ENCODE measurements around the gene STK24. TPM values are rescaled to one million over a fixed set of nuclear protein-coding genes. Genes with fewer than 3 reads are reported as not detected.
"Not testable (repeated sequence)": the region's sequence is repeated elsewhere in the genome, so short reads cannot be mapped to it uniquely, and the experiment has no call there.

Gene STK24
- total RNA-seq, 1 donor, result 82.2 TPM

- Histone ChIP-seq H2AFZ (ENCODE audit: low read length) (no peak overlapping the region), H3K4me2 (ENCODE audit: insufficient read depth, low read length) (peak overlapping the region; percentile 83), H3K9me3 (ENCODE audit: low read depth, low read length) (no peaks in the 10 kb centered on the region), H3K79me2 (ENCODE audit: insufficient read depth, low read length) (peaks cover 95% of the 10 kb centered on the region), H3K4me3 (ENCODE audit: insufficient read depth, low read length) (peak overlapping the region; percentile 62), H3K36me3 (ENCODE audit: insufficient read depth, low read length) (peaks cover 4% of the 10 kb centered on the region), H3K27ac (ENCODE audit: low read depth, low read length) (peak overlapping the region; percentile 75), H3K4me1 (ENCODE audit: insufficient read depth, low read length) (peaks cover 55% of the 10 kb centered on the region), H3K27me3 (ENCODE audit: insufficient read depth, low read length) (no peaks in the 10 kb centered on the region), H4K20me1 (ENCODE audit: insufficient read depth, low read length) (peaks cover 57% of the 10 kb centered on the region)
- DNase-seq (ENCODE audit: insufficient read length, low spot score, missing footprints), result peak; percentile 86
- no peak for TF ChIP-seq CTCF (IDR thresholded peaks at IDR 0.05; ENCODE audit: extremely low read depth, low read depth, low read length)
These were observed 4.8 kb downstream of the STK24 start for GRCh38 chr13:98571955-98572662.

DNA sequence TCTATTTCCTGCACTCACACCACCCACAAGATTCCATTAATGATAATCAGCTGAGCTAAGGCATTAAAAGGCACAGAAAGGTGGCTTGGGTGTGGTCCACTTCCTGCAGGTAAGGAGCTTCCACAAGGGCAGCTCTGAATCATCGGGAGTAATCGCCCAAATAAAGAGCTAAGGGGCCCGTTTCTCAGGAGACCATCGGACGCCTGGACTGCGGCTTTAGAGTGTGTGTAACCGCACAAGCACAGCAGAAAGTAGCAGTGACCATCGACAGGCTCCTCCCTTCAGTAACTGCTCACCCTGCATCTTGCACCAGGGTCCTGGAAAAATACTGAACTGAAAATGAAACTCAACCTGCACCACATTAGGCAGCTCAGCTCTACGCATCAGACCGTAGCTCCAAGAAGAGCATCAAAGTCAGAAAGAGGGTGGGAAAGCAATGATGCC, 6.0 kb downstream of the STK24 start:
- H4K20me1 ChIP-seq (ENCODE audit: insufficient read depth, low read length), result peaks cover 64% of the 10 kb centered on the region
- peaks cover 6% of the 10 kb centered on the region for H3K36me3 ChIP-seq (ENCODE audit: insufficient read depth, low read length)
- H3K4me3 ChIP-seq (ENCODE audit: insufficient read depth, low read length), result peak overlapping the region; percentile 62
- no peak overlapping the region for H2AFZ ChIP-seq (ENCODE audit: low read length)
- H3K79me2 ChIP-seq (ENCODE audit: insufficient read depth, low read length), result peaks cover 100% of the 10 kb centered on the region
- H3K9me3 ChIP-seq (ENCODE audit: low read depth, low read length), result no peaks in the 10 kb centered on the region
- no peak for TF ChIP-seq CTCF (IDR thresholded peaks at IDR 0.05; ENCODE audit: extremely low read depth, low read depth, low read length)
- H3K4me2 ChIP-seq (ENCODE audit: insufficient read depth, low read length), result peak overlapping the region; percentile 83
- DNase-seq (ENCODE audit: insufficient read length, low spot score, missing footprints), result peak; percentile 91
- peak overlapping the region; percentile 75 for H3K27ac ChIP-seq (ENCODE audit: low read depth, low read length)
- peaks cover 62% of the 10 kb centered on the region for H3K4me1 ChIP-seq (ENCODE audit: insufficient read depth, low read length)
- H3K27me3 ChIP-seq (ENCODE audit: insufficient read depth, low read length), result no peaks in the 10 kb centered on the region

GRCh38 chr13:98569494-98570367, 7.2 kb downstream of the STK24 start:
- peak; percentile 80 for DNase-seq (ENCODE audit: insufficient read length, low spot score, missing footprints)
- not testable (repeated sequence) for H3K9me3 ChIP-seq (ENCODE audit: low read depth, low read length); H3K36me3 ChIP-seq (ENCODE audit: insufficient read depth, low read length); H3K4me3 ChIP-seq (ENCODE audit: insufficient read depth, low read length); H3K27me3 ChIP-seq (ENCODE audit: insufficient read depth, low read length); H2AFZ ChIP-seq (ENCODE audit: low read length)
- H3K27ac ChIP-seq (ENCODE audit: low read depth, low read length), result peak overlapping the region; percentile 75
- peak overlapping the region; percentile 83 for H3K4me2 ChIP-seq (ENCODE audit: insufficient read depth, low read length)
- H3K79me2 ChIP-seq (ENCODE audit: insufficient read depth, low read length), result peaks cover 100% of the 10 kb centered on the region
- H4K20me1 ChIP-seq (ENCODE audit: insufficient read depth, low read length), result peaks cover 62% of the 10 kb centered on the region
- H3K4me1 ChIP-seq (ENCODE audit: insufficient read depth, low read length), result peaks cover 62% of the 10 kb centered on the region

DNA sequence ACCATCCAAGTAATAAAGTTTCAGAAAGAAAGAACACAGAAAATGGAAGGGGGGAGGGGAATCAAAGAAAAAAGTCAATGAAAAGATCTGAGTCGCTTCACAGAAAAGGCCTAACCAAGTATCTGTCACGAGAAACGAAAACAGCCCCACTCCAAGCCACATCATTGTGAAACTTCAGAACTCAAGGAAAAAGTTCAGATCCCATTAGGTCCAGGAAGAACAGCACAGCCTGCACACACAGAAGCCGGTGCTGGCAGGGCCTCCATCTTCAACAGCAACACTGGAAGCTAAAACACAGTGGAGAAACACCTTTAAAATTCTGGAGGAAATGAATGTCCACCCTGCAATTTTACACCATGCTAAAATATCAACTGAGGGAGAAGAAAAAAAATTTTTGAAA, 8.0 kb downstream of the STK24 start:
- Histone ChIP-seq H3K4me2 (ENCODE audit: insufficient read depth, low read length) (no peak overlapping the region), H3K79me2 (ENCODE audit: insufficient read depth, low read length) (peaks cover 100% of the 10 kb centered on the region), H3K4me3 (ENCODE audit: insufficient read depth, low read length) (no peak overlapping the region), H3K27me3 (ENCODE audit: insufficient read depth, low read length) (no peaks in the 10 kb centered on the region), H3K4me1 (ENCODE audit: insufficient read depth, low read length) (peaks cover 54% of the 10 kb centered on the region), H3K9me3 (ENCODE audit: low read depth, low read length) (no peaks in the 10 kb centered on the region), H4K20me1 (ENCODE audit: insufficient read depth, low read length) (peaks cover 60% of the 10 kb centered on the region), H2AFZ (ENCODE audit: low read length) (no peak overlapping the region), H3K36me3 (ENCODE audit: insufficient read depth, low read length) (peaks cover 6% of the 10 kb centered on the region), H3K27ac (ENCODE audit: low read depth, low read length) (peak overlapping the region; percentile 59)
- peak; percentile 29 for DNase-seq (ENCODE audit: insufficient read length, low spot score, missing footprints)
- TF ChIP-seq CTCF (IDR thresholded peaks at IDR 0.05; ENCODE audit: extremely low read depth, low read depth, low read length), result no peak

All from osteoblast (primary cell).